ENCODE measurements around the gene EPX.
A peak's percentile ranks its signal among the peaks of the same experiment; 100 is the strongest.

EPX gene

GRCh38 chr17:58156839-58157803 lies 35.4 kb upstream of the EPX start:
- TF ChIP-seq CTCF (conservative IDR thresholded peaks at IDR 0.05) = no peak
- H3K27ac ChIP-seq = peak overlapping the region; percentile 51

- no peak overlapping the region for H3K27ac ChIP-seq
- TF ChIP-seq CTCF (conservative IDR thresholded peaks at IDR 0.05) = no peak
Measured at GRCh38 chr17:58158181-58158580, 34.3 kb upstream of the EPX start.

GRCh38 chr17:58161566-58161965 lies 31.0 kb upstream of the EPX start:
- no peak overlapping the region for H3K27ac ChIP-seq
- TF ChIP-seq CTCF (conservative IDR thresholded peaks at IDR 0.05) = no peak

- no peak for TF ChIP-seq CTCF (conservative IDR thresholded peaks at IDR 0.05)
- H3K27ac ChIP-seq = no peak overlapping the region
Measured at GRCh38 chr17:58165981-58166380, 26.5 kb upstream of the EPX start.

- no peak within 1 kb of the TSS for H3K27ac ChIP-seq
- no peak for TF ChIP-seq CTCF (conservative IDR thresholded peaks at IDR 0.05)
Measured at GRCh38 chr17:58166682-58167081, 25.8 kb upstream of the EPX start, which contains the start of gene OR4D2. OR4D2 (plus strand) TSS chr17:58166982; CDS start chr17:58169656, 2,674 bp downstream.

GRCh38 chr17:58170622-58171021 lies 21.9 kb upstream of the EPX start:
- no peak for TF ChIP-seq CTCF (conservative IDR thresholded peaks at IDR 0.05)
- no peak overlapping the region for H3K27ac ChIP-seq

GRCh38 chr17:58172369-58173071 lies 20.0 kb upstream of the EPX start:
- TF ChIP-seq CTCF (conservative IDR thresholded peaks at IDR 0.05) = peak; percentile 84
- no peak overlapping the region for H3K27ac ChIP-seq
